ENCODE data around the gene OPCML.

The OPCML gene

GRCh38 chr11:133305208-133305956 lies 226.9 kb downstream of the OPCML start:
- H3F3A ChIP-seq (ENCODE audit: control insufficient read depth, insufficient read depth), result no peaks in the 10 kb centered on the region
- H3K4me2 ChIP-seq (ENCODE audit: low read length), result no peak overlapping the region
- H3K9me3 ChIP-seq (ENCODE audit: control insufficient read depth, insufficient read depth, low read length), result no peaks in the 10 kb centered on the region
- no peaks in the 10 kb centered on the region for H3K27me3 ChIP-seq (ENCODE audit: control insufficient read depth, low read length)
- no peaks in the 10 kb centered on the region for H4K20me1 ChIP-seq (ENCODE audit: control insufficient read depth, insufficient read depth, low read depth, low read length)
- TF ChIP-seq CTCF (IDR thresholded peaks at IDR 0.05; ENCODE audit: low read depth, low read length, poor library complexity, severe bottlenecking) (no peak), EZH2phosphoT487 (IDR thresholded peaks at IDR 0.05; ENCODE audit: borderline replicate concordance, low read length) (no peak)
- no peak overlapping the region for H3K4me3 ChIP-seq (ENCODE audit: low read length)
- no peaks in the 10 kb centered on the region for H3K4me1 ChIP-seq (ENCODE audit: control insufficient read depth, low read length)
- H3K27ac ChIP-seq (ENCODE audit: low read depth, low read length), result no peak overlapping the region
- H3K36me3 ChIP-seq (ENCODE audit: control insufficient read depth, low read length), result no peaks in the 10 kb centered on the region
- no peaks in the 10 kb centered on the region for H3K79me2 ChIP-seq (ENCODE audit: control insufficient read depth, low read length)
- H3K9me2 ChIP-seq (replicated peaks; ENCODE audit: control insufficient read depth, low read length), result no peaks in the 10 kb centered on the region

GRCh38 chr11:133303262-133303661 lies 229.0 kb downstream of the OPCML start:
- H3K27me3 ChIP-seq (ENCODE audit: control insufficient read depth, low read length), result no peaks in the 10 kb centered on the region
- no peaks in the 10 kb centered on the region for H3K9me3 ChIP-seq (ENCODE audit: control insufficient read depth, insufficient read depth, low read length)
- no peaks in the 10 kb centered on the region for H3K9me2 ChIP-seq (replicated peaks; ENCODE audit: control insufficient read depth, low read length)
- no peaks in the 10 kb centered on the region for H3K36me3 ChIP-seq (ENCODE audit: control insufficient read depth, low read length)
- H4K20me1 ChIP-seq (ENCODE audit: control insufficient read depth, insufficient read depth, low read depth, low read length), result no peaks in the 10 kb centered on the region
- H3K27ac ChIP-seq (ENCODE audit: low read depth, low read length), result no peak overlapping the region
- no peak overlapping the region for H3K4me3 ChIP-seq (ENCODE audit: low read length)
- no peaks in the 10 kb centered on the region for H3K4me1 ChIP-seq (ENCODE audit: control insufficient read depth, low read length)
- H3K79me2 ChIP-seq (ENCODE audit: control insufficient read depth, low read length), result no peaks in the 10 kb centered on the region
- no peak overlapping the region for H3K4me2 ChIP-seq (ENCODE audit: low read length)
- TF ChIP-seq CTCF (IDR thresholded peaks at IDR 0.05; ENCODE audit: low read depth, low read length, poor library complexity, severe bottlenecking), result no peak
- no peak for TF ChIP-seq EZH2phosphoT487 (IDR thresholded peaks at IDR 0.05; ENCODE audit: borderline replicate concordance, low read length)
- H3F3A ChIP-seq (ENCODE audit: control insufficient read depth, insufficient read depth), result no peaks in the 10 kb centered on the region

GRCh38 chr11:133302056-133302455 lies 230.2 kb downstream of the OPCML start:
- Histone ChIP-seq H3F3A (ENCODE audit: control insufficient read depth, insufficient read depth) (no peaks in the 10 kb centered on the region), H3K9me3 (ENCODE audit: control insufficient read depth, insufficient read depth, low read length) (no peaks in the 10 kb centered on the region), H3K9me2 (replicated peaks; ENCODE audit: control insufficient read depth, low read length) (no peaks in the 10 kb centered on the region), H3K4me3 (ENCODE audit: low read length) (no peak overlapping the region), H3K4me2 (ENCODE audit: low read length) (no peak overlapping the region), H3K36me3 (ENCODE audit: control insufficient read depth, low read length) (no peaks in the 10 kb centered on the region), H3K4me1 (ENCODE audit: control insufficient read depth, low read length) (no peaks in the 10 kb centered on the region), H3K27ac (ENCODE audit: low read depth, low read length) (no peak overlapping the region), H3K27me3 (ENCODE audit: control insufficient read depth, low read length) (no peaks in the 10 kb centered on the region), H3K79me2 (ENCODE audit: control insufficient read depth, low read length) (no peaks in the 10 kb centered on the region), H4K20me1 (ENCODE audit: control insufficient read depth, insufficient read depth, low read depth, low read length) (no peaks in the 10 kb centered on the region)
- TF ChIP-seq CTCF (IDR thresholded peaks at IDR 0.05; ENCODE audit: low read depth, low read length, poor library complexity, severe bottlenecking) (no peak), EZH2phosphoT487 (IDR thresholded peaks at IDR 0.05; ENCODE audit: borderline replicate concordance, low read length) (no peak)

Measured in DOHH2 (cell line).